HL-60 (cell line): ENCODE results near the gene IRAK1.

Experiments used
- DNase-seq, 2 experiments: peaks; one replicate each; pipeline ENCODE4 v3.0.0-alpha.2; 2010 to 2020; ENCODE audit warnings: low read depth in 1 of 2, low spot score in 1 of 2
- H3K27ac ChIP-seq: fragments of 250-450 bp; sonication (Bioruptor Pico); replicated peaks from 2 replicates; pipeline ENCODE4 v1.5.1; 2020; ENCODE audit warnings: mild to moderate bottlenecking, moderate library complexity
- H3K27me3 ChIP-seq: fragments of 250-450 bp; sonication (Bioruptor Pico); 2 replicates; pipeline ENCODE4 v1.5.1; 2021; ENCODE audit warnings: mild to moderate bottlenecking, moderate library complexity; ENCODE audit not compliant: insufficient read depth, poor library complexity, severe bottlenecking
- H3K4me3 ChIP-seq: replicated peaks from 2 replicates; pipeline ENCODE4 v1.5.1; 2011; ENCODE audit warnings: mild to moderate bottlenecking, control low read depth, low read length; ENCODE audit not compliant: insufficient read depth
- CTCF ChIP-seq: IDR thresholded peaks from one replicate; pipeline ENCODE4 v1.5.1; 2011; ENCODE audit warnings: low read length, control low read depth, inconsistent platforms; ENCODE audit not compliant: insufficient read depth
- GABPA ChIP-seq: IDR thresholded peaks from 2 replicates; pipeline ENCODE4 v1.6.1; 2012; ENCODE audit warnings: low read depth
- POLR2AphosphoS5 ChIP-seq: IDR thresholded peaks from 2 replicates; pipeline ENCODE4 v1.6.1; 2012; ENCODE audit warnings: low read depth
- REST ChIP-seq: IDR thresholded peaks from 2 replicates; pipeline ENCODE4 v1.6.1; 2012; ENCODE audit warnings: low read depth; ENCODE audit not compliant: insufficient replicate concordance
- SPI1 ChIP-seq: IDR thresholded peaks from 2 replicates; pipeline ENCODE4 v1.6.1; 2012; ENCODE audit warnings: low read depth, mild to moderate bottlenecking, borderline replicate concordance

Gene IRAK1

GRCh38 chrX:154059231-154059630, 39.5 kb upstream of the IRAK1 start:
- Histone ChIP-seq H3K27me3 (no peaks in the 10 kb centered on the region), H3K4me3 (no peak overlapping the region), H3K27ac (peak overlapping the region; percentile 37)
- DNase-seq = no peak
- TF ChIP-seq CTCF (no peak), POLR2AphosphoS5 (no peak), GABPA (no peak), REST (no peak), SPI1 (no peak)

GRCh38 chrX:154058214-154058997, 38.7 kb upstream of the IRAK1 start:
- no peaks in the 10 kb centered on the region for H3K27me3 ChIP-seq
- no peak overlapping the region for H3K4me3 ChIP-seq
- no peak for DNase-seq
- no peak overlapping the region; the same call in 1 of the 2 replicates for H3K27ac ChIP-seq
- TF ChIP-seq SPI1 (no peak), GABPA (no peak), REST (no peak), POLR2AphosphoS5 (no peak), CTCF (no peak)

- Histone ChIP-seq H3K4me3 (no peak overlapping the region), H3K27me3 (no peaks in the 10 kb centered on the region), H3K27ac (no peak overlapping the region)
- TF ChIP-seq POLR2AphosphoS5 = no peak
- no peak for TF ChIP-seq SPI1
- TF ChIP-seq REST = no peak
- no peak for TF ChIP-seq CTCF
- no peak for TF ChIP-seq GABPA
- no peak for DNase-seq
Measured at GRCh38 chrX:154057791-154058190, 38.1 kb upstream of the IRAK1 start.
